ENCODE data around the gene ANKS1B.

ANKS1B gene

DNA sequence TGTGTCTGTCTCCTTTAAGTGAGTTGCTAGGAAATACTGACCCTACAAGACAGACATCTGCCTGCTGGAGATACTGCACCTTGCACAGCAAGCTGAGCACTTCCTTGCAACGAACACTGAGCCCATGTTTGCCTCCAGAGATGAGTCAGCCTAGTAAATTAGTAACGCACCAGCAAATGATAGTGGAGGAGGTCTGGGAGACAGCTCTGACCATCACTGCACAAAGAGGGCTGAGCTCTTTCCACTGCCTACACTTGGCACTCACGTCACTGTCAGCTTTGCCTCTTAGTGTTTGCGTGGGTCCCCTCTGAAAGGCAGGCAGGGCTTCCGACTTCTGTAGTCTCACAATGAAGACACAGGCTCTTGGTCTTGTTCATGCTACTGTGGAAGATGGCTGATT is 1230.6 kb downstream of the ANKS1B start:
- no peak for DNase-seq (ENCODE audit: low read depth)

DNA sequence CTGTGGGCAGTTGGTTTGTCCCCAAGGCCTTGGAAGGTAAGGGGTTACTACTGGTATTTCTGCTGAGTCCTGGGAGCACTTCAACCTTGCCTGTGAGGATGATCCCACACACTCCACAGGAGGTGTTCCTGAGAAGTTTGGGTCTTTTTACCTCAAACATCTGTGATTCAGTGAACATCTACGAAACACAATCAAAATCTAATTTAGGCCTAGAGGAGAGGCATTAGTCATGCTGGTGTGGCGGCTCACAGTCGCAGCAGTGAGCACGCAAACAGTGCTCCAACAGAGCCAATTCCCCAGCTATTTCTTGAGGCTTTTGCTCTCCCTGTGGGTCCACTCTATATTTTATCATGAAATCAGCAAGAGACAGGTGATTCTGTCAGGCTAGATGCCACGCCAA is 1232.0 kb downstream of the ANKS1B start:
- DNase-seq (ENCODE audit: low read depth), result no peak

DNA sequence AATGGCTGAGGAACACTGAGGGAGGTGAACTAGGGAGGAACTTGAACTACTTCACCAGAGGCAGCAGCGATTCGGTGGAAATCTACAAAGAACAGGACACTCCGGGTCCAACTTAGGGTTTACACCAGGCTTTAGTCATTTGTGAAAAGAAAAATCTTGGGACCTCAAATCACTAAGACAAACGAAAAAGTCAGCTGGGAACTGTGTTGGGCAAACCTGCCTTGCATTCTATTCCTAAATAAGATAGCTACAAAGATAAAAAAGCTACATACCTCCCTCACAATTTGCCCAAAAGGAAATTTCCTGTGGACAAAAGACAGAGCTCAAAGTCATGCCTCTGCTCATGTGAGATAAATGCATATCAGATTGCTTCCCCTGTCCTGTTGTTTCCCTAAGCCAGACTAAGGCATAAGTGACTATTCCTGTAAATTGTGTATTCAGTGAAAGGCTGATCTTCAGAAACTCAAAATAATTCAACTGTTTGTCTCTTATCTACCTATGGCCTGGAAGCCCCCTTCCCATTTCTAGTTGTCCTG is 1233.1 kb downstream of the ANKS1B start:
- no peak for DNase-seq (ENCODE audit: low read depth)

DNA sequence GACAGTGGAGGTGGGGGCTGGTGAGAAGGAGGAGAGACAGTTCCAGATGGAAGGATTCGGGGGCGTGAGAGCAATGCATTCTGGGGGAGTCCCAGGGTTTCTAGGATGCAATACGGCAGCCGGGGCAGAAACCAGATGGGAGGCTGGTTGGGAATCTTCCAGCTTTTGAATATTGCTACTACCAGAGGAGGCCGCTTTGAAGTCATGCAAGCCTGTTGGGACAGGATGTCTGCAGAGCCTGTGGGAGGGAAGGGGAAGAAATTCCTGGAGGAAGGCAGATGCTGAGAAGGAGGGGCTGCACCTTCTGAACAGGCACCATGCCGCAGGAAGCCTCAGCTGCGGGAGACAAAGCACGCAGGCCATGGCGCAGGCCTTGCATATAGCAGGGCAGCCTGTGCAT is 1234.2 kb downstream of the ANKS1B start:
- DNase-seq (ENCODE audit: low read depth), result no peak

DNA sequence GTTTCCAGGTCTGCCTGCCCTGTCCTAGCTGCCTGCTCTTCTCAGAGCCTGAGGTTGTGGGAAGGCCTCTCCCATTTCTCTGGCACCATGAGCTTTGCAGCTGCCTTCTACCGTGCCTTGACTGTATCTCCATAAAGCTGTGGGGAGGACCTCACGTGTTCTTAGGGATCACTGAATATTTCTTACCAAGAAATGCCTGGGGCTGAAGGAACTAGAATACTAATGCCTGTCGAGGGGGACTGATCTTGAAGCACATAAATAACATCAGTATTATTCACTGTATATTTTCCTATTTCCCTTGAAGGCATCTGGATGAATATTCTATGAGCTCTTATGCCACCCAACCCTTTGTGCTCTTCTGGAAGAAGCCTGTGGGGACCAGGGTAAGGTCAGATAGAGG is 1236.3 kb downstream of the ANKS1B start:
- no peak for DNase-seq (ENCODE audit: low read depth)

DNA sequence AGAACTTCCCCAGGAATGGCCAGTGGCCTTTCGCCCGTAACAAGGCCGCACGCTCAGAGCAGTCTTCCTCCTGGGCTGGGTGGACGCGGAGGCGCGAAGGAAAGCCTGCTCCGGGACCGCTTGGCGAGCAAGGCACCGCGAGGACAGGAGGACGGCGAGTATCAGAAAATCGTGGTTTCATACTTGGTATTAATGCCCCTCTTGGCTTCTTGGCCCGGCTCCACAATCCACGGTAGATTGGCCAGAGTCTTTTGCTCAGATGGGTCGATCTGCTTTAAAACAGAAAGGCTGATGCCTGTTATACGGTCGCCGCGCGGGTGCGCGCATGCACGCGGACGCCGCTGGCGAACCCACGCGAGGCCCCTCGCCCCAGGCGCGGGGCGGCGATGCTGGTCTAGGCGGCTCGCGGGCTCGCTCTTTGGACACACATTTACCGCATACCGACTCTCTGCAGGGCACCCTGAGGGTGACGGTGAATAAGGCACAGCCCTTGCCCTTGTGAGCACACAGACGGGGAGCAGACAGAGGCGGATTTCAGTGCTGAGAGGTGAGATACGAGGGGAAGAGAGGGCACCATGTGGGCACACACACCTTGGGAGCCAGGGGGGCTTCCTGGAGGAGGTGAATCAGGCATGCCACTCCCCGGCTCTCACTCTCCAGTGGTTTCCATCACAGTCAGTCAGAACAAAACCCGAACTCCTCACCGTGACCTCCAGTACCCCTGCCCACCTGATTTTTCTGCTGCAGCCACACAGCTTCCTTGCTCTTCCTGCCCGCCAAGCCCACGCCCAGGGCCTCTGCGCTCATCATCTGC is 1239.0 kb downstream of the ANKS1B start:
- DNase-seq (ENCODE audit: low read depth), result no peak

DNA sequence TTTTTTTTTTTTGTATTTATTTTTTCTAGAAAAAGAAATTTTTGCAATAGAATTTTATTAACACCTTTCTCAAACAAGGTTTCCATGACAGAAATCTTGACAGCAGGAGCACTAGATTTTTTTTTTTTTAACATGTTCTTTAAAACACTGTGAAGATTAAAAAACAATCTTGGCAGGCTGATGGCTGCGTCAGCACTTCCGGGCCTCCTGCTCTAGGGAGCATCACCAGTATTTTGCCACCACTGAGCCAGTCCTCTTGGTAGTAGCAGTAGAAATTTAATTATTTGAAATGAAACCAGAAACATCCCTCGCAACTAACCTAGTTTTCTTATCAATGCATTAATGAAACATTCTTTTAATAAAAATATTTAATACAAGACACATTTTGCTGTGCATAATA is 1240.1 kb downstream of the ANKS1B start:
- DNase-seq (ENCODE audit: low read depth), result no peak

DNA sequence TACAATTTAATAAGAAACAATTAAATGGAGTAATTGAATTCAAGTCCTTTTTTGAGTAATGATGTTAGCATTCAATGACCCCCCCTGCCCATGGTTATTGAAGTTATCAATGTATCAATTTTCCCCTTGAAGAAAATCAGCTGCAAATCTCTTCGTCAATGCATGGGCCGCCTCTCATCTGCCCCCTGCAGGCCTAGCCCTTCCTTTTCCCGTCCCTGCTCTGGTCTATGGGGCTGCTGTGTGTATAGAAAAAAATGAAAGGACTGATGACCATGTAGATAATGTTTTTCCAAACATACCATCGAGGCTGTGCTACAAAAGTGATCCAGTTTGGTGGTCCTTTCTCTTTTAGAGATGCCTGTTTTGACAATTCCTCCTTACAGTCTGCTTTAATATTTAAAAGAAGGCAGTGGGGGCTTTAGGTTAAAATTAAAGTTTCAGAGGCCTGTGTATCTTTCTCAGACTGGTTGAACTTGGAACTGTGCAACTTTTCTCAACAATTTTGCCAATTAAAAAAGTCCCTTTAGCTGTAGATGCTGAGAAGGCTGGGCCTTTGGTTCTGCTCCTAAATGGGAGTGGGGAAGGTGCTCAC is 1241.3 kb downstream of the ANKS1B start:
- no peak for DNase-seq (ENCODE audit: low read depth)

DNA sequence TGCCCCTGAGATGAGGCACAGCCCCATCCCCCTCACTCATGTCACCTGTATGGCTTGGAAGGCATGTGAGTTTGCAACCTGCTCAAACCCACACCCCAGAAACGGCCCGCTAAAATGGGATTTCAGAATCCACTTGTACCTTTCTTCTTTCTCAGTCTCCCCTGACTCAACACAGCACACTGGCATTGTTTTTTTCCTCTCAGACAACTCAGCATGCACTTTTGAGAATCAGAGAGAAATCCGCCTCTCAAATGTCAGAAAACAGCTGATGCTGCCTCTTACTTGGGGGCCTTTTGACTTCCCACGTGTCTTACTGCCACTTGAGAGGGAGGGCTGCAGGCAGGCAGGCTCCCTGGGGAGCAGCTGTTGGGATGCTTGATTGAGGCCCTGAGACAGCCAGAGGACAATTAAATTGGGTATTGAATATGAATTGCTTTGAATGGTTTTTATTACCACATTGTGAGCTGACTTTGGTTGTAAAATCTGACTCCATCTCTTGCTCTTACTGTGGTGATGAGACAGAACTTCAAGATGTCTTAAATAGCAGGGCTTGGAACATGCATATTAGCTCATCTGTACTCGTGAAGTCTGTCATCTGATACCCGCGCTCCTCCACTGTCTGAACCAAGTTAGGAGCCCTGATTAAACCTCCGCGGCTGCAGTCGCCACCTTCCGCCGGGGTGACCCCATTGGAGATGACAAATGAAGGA is 1243.0 kb downstream of the ANKS1B start:
- no peak for DNase-seq (ENCODE audit: low read depth)

DNA sequence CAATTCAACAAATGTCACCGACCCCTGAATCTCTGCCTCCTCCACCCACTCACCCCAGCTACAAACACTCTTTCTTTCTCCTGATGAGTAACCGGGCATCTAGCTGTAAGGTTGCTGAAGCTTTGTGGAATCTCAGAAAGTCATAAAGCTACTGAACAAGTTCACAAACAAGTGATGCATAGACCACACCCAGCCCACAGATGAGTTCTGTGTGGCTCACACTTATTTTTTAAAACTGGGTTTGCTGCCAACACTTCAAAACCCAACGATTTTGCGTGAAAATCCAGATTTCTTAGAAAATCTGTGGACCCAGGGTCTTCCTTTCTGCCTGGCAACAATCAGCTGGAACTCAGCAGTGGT is 1243.6 kb downstream of the ANKS1B start:
- no peak for DNase-seq (ENCODE audit: low read depth)

DNA sequence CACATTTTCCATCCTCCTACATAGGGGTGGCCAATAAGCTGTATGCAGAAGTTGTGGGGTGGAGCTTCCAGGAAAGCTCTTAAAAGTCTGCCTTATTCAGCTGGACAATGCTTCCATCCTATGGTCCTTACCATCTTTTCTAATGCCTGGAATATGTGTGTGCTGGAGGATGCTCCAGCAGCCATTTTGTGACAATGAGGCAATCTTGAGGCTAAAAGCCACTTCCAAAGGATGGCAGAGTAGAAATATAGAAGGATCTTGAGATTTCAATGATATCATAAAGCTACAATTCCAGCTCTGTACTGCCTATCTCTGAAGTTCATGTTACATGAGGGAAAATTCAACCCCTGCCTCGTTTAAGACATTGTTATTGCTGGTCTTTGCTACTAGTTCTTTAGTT is 1244.0 kb downstream of the ANKS1B start:
- DNase-seq (ENCODE audit: low read depth), result no peak

DNA sequence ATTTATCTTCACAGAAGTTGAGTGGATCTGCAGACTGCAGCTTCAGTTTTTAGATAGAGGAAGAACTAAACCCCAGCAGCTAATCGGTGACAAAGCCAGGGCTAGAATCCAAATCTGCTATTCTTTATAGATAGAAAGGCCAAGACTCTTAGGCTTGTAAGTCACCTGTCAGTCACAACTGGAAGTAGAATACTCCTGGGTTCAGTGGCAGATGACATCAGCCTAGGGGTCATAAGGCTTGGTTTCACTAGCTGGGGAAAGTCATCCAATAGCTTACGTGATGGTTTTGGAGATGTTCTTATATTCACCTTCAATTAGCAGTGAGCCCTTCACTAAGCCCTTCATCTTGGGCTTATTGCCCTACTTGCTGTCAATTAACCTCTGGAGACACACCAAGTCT is 1246.2 kb downstream of the ANKS1B start:
- DNase-seq (ENCODE audit: low read depth), result no peak

DNA sequence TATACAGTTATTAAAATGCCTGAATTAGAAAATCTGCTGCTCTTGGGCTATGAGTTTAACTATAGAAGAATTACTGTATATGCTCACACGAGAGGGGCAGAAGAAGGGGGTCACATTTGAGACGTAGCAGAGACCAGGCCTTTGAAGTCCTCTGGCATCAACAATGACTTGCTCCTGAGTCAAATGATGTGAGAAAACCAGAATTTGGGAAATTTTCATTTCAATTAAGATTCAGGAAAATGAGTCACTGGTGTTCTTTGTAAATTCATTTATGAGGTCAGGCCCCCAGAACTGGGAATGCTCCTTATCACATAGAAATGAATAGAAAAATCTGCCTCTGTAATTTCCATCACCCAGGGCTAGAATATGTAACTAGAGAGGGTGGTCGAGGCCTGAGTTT is 1246.7 kb downstream of the ANKS1B start:
- DNase-seq (ENCODE audit: low read depth), result no peak

DNA sequence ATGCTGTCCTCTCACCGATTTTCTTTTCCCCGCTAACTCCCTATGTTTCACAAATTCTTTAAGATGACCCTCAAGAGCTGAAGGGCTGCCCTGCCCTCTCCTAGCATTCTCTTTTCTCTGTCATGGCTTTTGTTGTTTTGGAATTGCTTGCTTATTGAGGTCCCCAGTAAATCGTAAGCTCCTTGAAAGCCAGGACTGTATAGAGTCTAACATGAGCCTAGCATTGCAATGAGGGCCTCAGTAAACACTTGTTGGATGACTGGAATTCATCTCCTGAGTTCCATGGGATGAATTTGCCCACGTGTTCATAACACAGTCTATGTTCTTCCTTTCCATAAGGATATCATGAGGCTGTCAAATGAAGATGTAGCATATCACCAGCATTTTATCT is 1247.4 kb downstream of the ANKS1B start:
- no peak for DNase-seq (ENCODE audit: low read depth)

DNA sequence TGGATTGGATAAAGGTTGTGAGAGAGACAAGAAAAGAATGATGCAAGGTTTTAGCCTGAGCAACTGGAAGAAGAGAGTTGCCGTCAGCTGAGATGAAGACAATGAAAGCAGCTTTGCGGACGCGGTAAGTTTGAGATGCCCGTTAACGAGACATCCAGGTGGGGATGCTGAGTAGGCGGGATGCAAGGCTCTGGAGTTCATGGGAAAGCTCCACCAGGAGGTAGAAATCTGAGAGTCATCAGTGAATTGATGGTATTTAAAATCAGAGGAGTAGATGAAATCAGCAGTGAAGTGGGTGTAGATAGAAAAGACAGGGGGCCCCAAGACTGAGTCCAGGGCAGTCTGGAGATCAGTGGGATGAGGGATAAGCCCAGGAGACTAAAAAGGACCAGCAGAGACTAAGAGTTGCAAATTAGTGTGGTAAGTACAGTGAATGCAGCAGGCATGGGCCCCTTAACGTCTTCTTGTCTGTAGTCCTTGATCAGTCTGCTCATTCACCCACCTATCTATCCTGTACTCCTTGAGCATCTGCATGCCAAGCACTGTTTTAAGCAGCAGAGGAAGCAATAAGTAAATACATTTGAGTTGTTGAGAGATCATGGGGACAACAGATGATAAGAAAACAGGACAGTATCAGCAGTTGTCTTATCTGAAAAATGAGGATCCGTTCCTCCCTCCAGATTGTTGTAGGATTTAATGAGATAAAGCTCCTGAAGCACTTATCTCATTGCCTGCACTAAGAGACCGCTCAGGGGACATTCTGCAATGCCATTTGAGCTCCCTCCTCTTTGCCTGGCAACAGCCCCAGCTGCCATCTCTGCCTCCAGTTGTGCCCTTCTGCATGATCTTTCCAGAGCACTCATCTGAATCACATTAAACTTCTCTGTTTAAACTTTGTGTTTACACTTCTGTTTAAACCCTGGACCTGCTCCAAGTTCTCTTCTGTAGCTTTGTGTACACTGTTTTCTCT is 1248.1 kb downstream of the ANKS1B start:
- DNase-seq (ENCODE audit: low read depth), result no peak

DNA sequence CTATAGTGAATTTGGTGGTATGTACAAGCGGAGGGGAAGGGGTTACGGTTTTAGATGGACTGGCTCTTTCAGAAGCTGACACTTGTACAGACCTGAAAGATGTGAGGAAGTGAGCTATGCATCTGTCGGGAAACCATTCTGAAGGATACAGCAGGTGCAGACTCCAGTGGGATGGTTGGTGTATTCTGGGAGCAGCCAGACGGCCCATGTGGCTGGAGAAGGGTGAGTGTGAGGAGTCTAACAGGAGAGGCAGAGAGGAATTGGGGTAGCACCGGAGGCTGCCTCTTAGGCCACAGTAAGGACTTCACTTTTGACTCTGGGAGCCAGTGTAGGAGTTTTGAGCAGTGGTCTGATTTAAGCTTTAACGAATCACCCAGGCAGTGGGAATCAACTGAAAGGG is 1248.9 kb downstream of the ANKS1B start:
- no peak for DNase-seq (ENCODE audit: low read depth)

DNA sequence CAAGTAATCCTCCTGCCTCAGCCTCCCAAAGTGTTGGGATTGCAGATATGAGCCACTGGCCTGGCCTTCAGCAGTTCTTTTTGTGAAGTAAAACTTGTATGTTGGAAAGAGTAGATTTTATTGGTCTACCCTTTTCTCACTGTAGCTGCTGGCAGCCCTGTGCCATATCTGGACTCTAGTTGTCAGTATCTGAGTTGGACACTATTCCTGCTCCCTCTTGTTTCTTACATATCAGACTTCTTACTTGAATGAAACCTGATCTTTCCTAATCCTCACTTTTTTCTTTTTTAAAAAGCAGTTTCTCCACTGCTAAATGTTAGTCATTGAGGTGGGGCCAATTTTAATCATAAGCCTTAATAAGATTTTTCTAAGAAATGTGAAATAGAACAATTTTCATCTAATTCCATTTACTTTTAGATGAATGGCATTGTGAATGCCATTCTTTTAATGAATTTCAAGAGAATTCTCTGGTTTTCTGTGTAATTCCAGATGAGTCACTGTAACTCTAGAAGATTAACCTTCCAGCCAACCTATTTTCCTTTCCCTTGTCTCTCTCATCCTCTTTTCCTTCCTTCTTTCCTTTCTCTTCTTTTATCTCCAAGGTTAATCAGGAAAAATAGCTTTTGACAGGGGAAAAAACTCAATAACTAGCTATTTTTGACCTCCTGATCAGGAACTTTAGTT is 1250.9 kb downstream of the ANKS1B start:
- DNase-seq (ENCODE audit: low read depth), result no peak

DNA sequence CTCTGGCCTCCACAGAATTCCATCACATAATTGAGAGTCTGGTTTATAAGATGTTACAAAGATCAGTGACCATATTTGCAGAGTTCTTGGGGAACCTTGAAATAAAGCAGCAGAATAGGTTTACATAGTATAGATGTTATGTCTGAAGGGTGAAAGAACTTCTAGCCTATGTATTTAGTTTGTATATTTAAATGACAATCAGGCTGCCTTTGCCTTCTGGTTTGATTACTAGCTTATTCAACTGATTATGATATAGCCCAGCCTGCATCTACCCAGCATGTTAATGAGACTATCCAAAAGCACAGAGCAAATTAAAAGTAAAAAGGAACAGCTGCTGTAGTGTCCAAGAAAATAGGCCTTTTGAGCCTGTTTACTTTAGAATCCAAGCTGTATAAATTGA is 1254.3 kb downstream of the ANKS1B start:
- no peak for DNase-seq (ENCODE audit: low read depth)

DNA sequence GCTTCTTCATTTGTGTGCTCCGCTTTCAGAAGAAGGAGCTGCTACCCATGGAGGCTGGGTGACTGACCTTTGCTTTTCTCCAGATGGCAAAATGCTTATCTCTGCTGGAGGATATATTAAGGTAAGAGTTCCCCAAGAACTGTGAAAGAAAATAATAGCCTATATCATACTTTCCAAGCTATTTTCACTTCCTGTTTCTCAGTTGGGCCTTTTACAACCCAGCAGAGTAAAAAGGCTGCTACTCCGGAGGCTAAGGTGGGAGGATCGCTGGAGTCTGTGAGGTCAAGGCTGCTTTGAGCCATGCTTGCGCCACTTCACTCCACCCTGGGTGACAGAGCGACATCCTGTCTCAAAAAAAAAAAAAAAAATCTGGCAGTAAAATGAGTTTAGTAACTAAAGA is 1257.5 kb downstream of the ANKS1B start:
- no peak for DNase-seq (ENCODE audit: low read depth)

DNA sequence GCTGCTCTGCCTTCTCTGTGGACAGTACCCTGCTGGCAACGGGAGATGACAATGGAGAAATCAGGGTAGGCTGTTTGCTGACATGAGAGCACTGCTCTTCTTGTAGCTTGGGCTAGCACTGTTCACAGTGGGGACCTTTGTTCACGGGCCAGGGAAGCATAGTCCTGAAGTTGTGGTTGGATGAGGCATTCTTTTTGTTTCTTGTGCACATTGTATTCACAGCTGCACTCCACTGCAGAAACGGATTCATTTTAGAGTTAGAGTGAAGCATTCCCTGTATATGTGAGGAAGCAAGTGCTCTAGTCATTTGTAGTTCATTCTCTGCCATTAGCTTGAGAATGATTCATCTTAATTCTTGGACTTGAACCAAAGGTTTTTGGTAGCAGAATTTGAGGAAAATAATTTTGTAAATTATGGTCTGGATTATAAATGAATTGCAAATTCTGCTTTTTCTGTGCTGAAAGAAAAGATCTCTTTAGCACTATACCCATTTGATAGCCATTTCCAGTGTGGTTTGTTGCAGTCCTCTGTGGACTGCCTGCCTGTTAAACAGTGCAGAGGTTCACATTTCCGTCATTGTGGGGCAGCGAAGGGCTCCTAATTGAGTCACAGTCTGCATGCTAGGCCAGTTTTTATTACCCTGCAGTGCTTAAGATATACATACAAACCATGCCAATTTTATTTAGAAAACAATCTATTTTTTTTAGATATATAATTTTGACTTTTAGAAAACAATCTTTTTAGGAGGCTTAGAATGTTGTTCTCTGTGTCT is 1259.1 kb downstream of the ANKS1B start:
- DNase-seq (ENCODE audit: low read depth), result no peak
